ENCODE measurements around the gene TNFRSF14. TPM values are rescaled to one million over a fixed set of nuclear protein-coding genes. Genes with fewer than 3 reads are reported as not detected.
"Not testable (repeated sequence)": the region's sequence is repeated elsewhere in the genome, so short reads cannot be mapped to it uniquely, and the experiment has no call there.

TNFRSF14 gene
- total RNA-seq, 1 donor from 2014 or later, result 0.36 TPM

GRCh38 chr1:2569060-2569459 lies 12.9 kb downstream of the TNFRSF14 start:
- Histone ChIP-seq H3K9ac (ENCODE audit: low read length) (no peak overlapping the region), H4K20me1 (ENCODE audit: insufficient read depth, low read length) (no peaks in the 10 kb centered on the region), H3K36me3 (ENCODE audit: insufficient read depth, low read length) (no peaks in the 10 kb centered on the region), H3K4me1 (ENCODE audit: insufficient read depth, low read length) (no peaks in the 10 kb centered on the region), H3K27ac (ENCODE audit: low read depth, low read length) (no peak overlapping the region), H3K79me2 (ENCODE audit: insufficient read depth, low read length) (no peaks in the 10 kb centered on the region), H2AFZ (ENCODE audit: low read depth, low read length) (no peak overlapping the region), H3K9me3 (ENCODE audit: insufficient read depth, low read depth, low read length) (no peaks in the 10 kb centered on the region), H3K27me3 (ENCODE audit: insufficient read depth, low read length) (no peaks in the 10 kb centered on the region), H3K4me3 (ENCODE audit: insufficient read depth, low read depth, low read length) (no peak overlapping the region), H3K4me2 (ENCODE audit: low read length) (no peak overlapping the region)
- DNase-seq (ENCODE audit: low read depth), result no peak
- H3K4me1 Mint-ChIP-seq (ENCODE audit: low read depth, unreplicated experiment), result peaks cover 5% of the 10 kb centered on the region
- peaks cover 33% of the 10 kb centered on the region for H3K27me3 Mint-ChIP-seq (ENCODE audit: low read depth, unreplicated experiment)
- peaks cover 4% of the 10 kb centered on the region for H3K9me3 Mint-ChIP-seq (ENCODE audit: unreplicated experiment)
- no peak for TF ChIP-seq CTCF (IDR thresholded peaks at IDR 0.05; ENCODE audit: insufficient read depth, low read depth, low read length)
- TF ChIP-seq EZH2 (IDR thresholded peaks at IDR 0.05; ENCODE audit: insufficient read depth, low read length), result no peak
- H3K36me3 Mint-ChIP-seq (ENCODE audit: low read depth, unreplicated experiment), result no peaks in the 10 kb centered on the region
- no peak overlapping the region for H3K4me3 Mint-ChIP-seq (ENCODE audit: unreplicated experiment)
- FAIRE-seq, result no peak
- H3K27ac Mint-ChIP-seq (ENCODE audit: unreplicated experiment), result no peak overlapping the region

- not testable (repeated sequence) for H4K20me1 ChIP-seq (ENCODE audit: insufficient read depth, low read length); H3K4me2 ChIP-seq (ENCODE audit: low read length); H3K27me3 ChIP-seq (ENCODE audit: insufficient read depth, low read length); H3K4me1 Mint-ChIP-seq (ENCODE audit: low read depth, unreplicated experiment); H3K9me3 Mint-ChIP-seq (ENCODE audit: unreplicated experiment); DNase-seq (ENCODE audit: low read depth); FAIRE-seq; H3K9me3 ChIP-seq (ENCODE audit: insufficient read depth, low read depth, low read length); H2AFZ ChIP-seq (ENCODE audit: low read depth, low read length); H3K9ac ChIP-seq (ENCODE audit: low read length); H3K4me3 ChIP-seq (ENCODE audit: insufficient read depth, low read depth, low read length); H3K4me1 ChIP-seq (ENCODE audit: insufficient read depth, low read length); H3K36me3 ChIP-seq (ENCODE audit: insufficient read depth, low read length); H3K27ac Mint-ChIP-seq (ENCODE audit: unreplicated experiment); H3K4me3 Mint-ChIP-seq (ENCODE audit: unreplicated experiment); H3K79me2 ChIP-seq (ENCODE audit: insufficient read depth, low read length); H3K27ac ChIP-seq (ENCODE audit: low read depth, low read length); H3K36me3 Mint-ChIP-seq (ENCODE audit: low read depth, unreplicated experiment)
- H3K27me3 Mint-ChIP-seq (ENCODE audit: low read depth, unreplicated experiment), result peaks cover 33% of the 10 kb centered on the region
Measured at GRCh38 chr1:2569703-2570102, 13.5 kb downstream of the TNFRSF14 start.

GRCh38 chr1:2570332-2570731 lies 14.2 kb downstream of the TNFRSF14 start:
- H3K4me1 Mint-ChIP-seq (ENCODE audit: low read depth, unreplicated experiment), result peaks cover 5% of the 10 kb centered on the region
- DNase-seq (ENCODE audit: low read depth) (no peak), FAIRE-seq (no peak)
- Histone ChIP-seq H4K20me1 (ENCODE audit: insufficient read depth, low read length) (no peaks in the 10 kb centered on the region), H3K4me2 (ENCODE audit: low read length) (no peak overlapping the region), H3K27ac (ENCODE audit: low read depth, low read length) (no peak overlapping the region), H3K4me1 (ENCODE audit: insufficient read depth, low read length) (no peaks in the 10 kb centered on the region), H2AFZ (ENCODE audit: low read depth, low read length) (no peak overlapping the region), H3K9ac (ENCODE audit: low read length) (no peak overlapping the region), H3K4me3 (ENCODE audit: insufficient read depth, low read depth, low read length) (no peak overlapping the region), H3K79me2 (ENCODE audit: insufficient read depth, low read length) (no peaks in the 10 kb centered on the region), H3K9me3 (ENCODE audit: insufficient read depth, low read depth, low read length) (no peaks in the 10 kb centered on the region), H3K27me3 (ENCODE audit: insufficient read depth, low read length) (no peaks in the 10 kb centered on the region), H3K36me3 (ENCODE audit: insufficient read depth, low read length) (no peaks in the 10 kb centered on the region)
- no peak overlapping the region for H3K4me3 Mint-ChIP-seq (ENCODE audit: unreplicated experiment)
- no peaks in the 10 kb centered on the region for H3K36me3 Mint-ChIP-seq (ENCODE audit: low read depth, unreplicated experiment)
- no peak overlapping the region for H3K27ac Mint-ChIP-seq (ENCODE audit: unreplicated experiment)
- peaks cover 4% of the 10 kb centered on the region for H3K9me3 Mint-ChIP-seq (ENCODE audit: unreplicated experiment)
- H3K27me3 Mint-ChIP-seq (ENCODE audit: low read depth, unreplicated experiment), result peaks cover 31% of the 10 kb centered on the region
- no peak for TF ChIP-seq CTCF (IDR thresholded peaks at IDR 0.05; ENCODE audit: insufficient read depth, low read depth, low read length)
